Activated T-cell treated with anti-CD3 and anti-CD28 coated beads, Interleukin-2, amount 50 U/mL, for 48 hours (primary cell): ENCODE measurements around the gene TAP1.

Experiments
- DNase-seq, 2 experiments: peaks; one replicate each; pipeline ENCODE4 v3.0.0-alpha.2; 2020

The TAP1 gene

GRCh38 chr6:32858194-32858593 is 4.7 kb upstream of the TAP1 start:
- no peak for DNase-seq

- DNase-seq = no peak
Measured at GRCh38 chr6:32857156-32857891, 3.8 kb upstream of the TAP1 start.

GRCh38 chr6:32855467-32856174 is 2.1 kb upstream of the TAP1 start:
- DNase-seq = no peak

GRCh38 chr6:32854376-32855178 is 1.1 kb upstream of the TAP1 start:
- DNase-seq = peak in 1 of 2 experiments; percentile 70

GRCh38 chr6:32852844-32853540 is 512 bp downstream of the TAP1 start:
- DNase-seq = peak; percentile 68 to 74

- DNase-seq = peak; percentile 61 to 63
Measured at GRCh38 chr6:32852018-32852843, 1.3 kb downstream of the TAP1 start.

- no peak for DNase-seq
Measured at GRCh38 chr6:32851025-32851424, 2.5 kb downstream of the TAP1 start.

GRCh38 chr6:32849126-32849525 is 4.4 kb downstream of the TAP1 start:
- DNase-seq = no peak

- no peak for DNase-seq
Measured at GRCh38 chr6:32847795-32848194, 5.7 kb downstream of the TAP1 start.

GRCh38 chr6:32847004-32847403 is 6.5 kb downstream of the TAP1 start:
- DNase-seq = no peak

- peak; percentile 59 to 71 for DNase-seq
Measured at GRCh38 chr6:32845384-32845884, 8.1 kb downstream of the TAP1 start.

- DNase-seq = no peak
Measured at GRCh38 chr6:32844839-32845383, 8.6 kb downstream of the TAP1 start.

GRCh38 chr6:32843979-32844838 is 9.3 kb downstream of the TAP1 start, which contains the start of gene PSMB8:
TSS of gene PSMB8 (minus strand) at chr6:32844047. CDS start at chr6:32843996, 51 bp downstream.
- peak; percentile 98 to 99 for DNase-seq

- no peak for DNase-seq
Measured at GRCh38 chr6:32843331-32843978, 10.0 kb downstream of the TAP1 start.

- DNase-seq = no peak
Measured at GRCh38 chr6:32842690-32843089, 10.8 kb downstream of the TAP1 start.

GRCh38 chr6:32842021-32842650 is 11.4 kb downstream of the TAP1 start:
- DNase-seq = no peak

GRCh38 chr6:32840604-32841246 is 12.8 kb downstream of the TAP1 start:
- DNase-seq = peak; percentile 61 to 66

- DNase-seq = no peak
Measured at GRCh38 chr6:32839356-32839755, 14.1 kb downstream of the TAP1 start.
